Fibroblast of the conjunctiva (primary cell): ENCODE results near the gene ERVW-1.
"Not testable (repeated sequence)": the region's sequence is repeated elsewhere in the genome, so short reads cannot be mapped to it uniquely, and the experiment has no call there.

Experiments
- DNase-seq: peaks from one replicate; pipeline ENCODE4 v3.0.0-alpha.2; 2010; ENCODE audit warnings: low read depth

The ERVW-1 gene

GRCh38 chr7:92468589-92468988 is 9.2 kb downstream of the ERVW-1 start:
- DNase-seq = not testable (repeated sequence)

DNA sequence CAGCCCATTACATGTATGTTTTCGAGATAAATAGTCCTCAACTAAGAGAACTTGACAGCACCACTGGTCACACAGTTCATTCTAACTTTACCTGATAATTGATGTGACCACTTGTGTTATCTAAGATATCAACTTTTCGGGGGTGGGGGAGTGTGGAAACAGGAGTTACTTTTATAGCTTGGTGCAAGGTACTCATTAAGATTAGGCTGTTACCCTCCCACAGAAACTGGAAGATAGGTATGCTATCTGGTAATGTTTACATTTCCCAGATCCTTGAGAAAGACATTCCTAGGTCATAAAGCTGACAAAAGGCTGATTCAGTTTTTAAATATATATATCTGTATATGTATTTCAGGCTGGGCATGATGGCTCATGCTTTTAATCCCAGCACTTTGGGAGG is 11.1 kb downstream of the ERVW-1 start:
- DNase-seq = no peak

GRCh38 chr7:92464515-92464914 is 13.2 kb downstream of the ERVW-1 start:
- no peak for DNase-seq

DNA sequence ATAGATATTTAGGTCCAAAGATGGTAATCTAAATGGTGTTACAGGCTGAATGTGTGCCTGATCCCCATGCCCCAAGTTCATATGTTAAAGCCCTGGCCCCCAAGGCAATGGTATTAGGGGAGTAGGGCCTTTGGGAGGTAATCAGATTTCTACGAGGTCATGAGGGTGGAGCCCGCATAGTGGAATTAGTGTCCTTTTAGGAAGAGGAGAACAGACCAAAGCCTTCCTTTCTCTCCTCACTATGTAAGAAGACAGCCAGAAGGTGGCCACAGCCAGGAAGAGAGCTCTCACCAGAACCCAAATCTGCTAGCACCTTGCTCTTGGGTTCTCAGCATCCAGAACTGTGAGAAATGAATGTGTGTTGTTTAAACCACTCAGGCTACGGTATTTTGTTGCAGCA is 15.2 kb downstream of the ERVW-1 start:
- DNase-seq = no peak

DNA sequence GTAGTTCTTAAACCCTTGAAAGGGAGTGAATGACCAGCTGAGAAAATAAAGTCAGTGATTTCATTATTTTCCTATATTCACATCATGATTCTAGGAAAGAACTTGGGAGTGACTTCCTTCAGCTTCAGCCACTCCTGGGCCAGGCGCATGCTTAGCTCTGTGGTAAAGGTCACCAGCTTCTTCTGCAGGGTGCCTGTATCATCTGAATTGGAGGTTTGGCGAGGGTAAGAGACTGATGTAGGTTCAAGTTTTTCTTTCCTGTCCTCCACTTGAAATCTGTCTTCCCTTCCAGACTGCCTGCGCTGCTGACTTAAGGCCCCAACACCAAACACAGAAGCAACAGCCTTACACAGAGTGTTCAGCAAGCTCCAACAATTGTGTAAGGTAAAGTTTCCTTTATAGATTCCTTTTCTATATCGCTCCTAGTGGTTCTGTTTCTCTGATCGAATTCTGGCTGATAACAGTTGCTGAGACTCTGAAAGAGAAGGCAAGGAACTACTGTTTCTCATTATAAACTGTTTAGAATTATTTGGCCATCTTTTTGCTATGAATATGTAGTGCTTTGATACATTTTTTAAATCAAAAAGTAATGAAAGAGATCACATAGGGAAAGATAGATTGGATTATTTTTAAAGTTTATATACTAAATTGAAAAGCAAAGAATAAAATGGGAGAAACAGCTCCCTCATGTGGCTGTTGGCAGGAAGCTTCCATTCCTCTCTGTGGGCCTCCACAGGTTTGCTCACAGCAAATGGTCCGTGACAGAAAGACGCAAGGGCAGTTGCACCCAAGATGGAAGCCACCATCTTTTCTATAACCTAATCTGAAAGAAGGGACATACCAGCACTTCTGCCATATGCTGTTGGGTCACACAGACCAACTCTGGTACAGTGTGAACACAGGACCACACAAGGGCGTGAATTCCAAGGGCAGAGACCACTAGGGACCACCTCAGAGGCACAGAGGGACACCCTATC is 16.4 kb downstream of the ERVW-1 start:
- peak; percentile 43 for DNase-seq

GRCh38 chr7:92460510-92460909 is 17.2 kb downstream of the ERVW-1 start:
- DNase-seq = no peak

GRCh38 chr7:92460109-92460508 is 17.6 kb downstream of the ERVW-1 start:
- no peak for DNase-seq

- no peak for DNase-seq
Measured at GRCh38 chr7:92456236-92456635, 21.5 kb downstream of the ERVW-1 start.

GRCh38 chr7:92451645-92452044 is 26.1 kb downstream of the ERVW-1 start:
- no peak for DNase-seq

- DNase-seq = peak; percentile 41
Measured at GRCh38 chr7:92448205-92448747, 29.5 kb downstream of the ERVW-1 start.

DNA sequence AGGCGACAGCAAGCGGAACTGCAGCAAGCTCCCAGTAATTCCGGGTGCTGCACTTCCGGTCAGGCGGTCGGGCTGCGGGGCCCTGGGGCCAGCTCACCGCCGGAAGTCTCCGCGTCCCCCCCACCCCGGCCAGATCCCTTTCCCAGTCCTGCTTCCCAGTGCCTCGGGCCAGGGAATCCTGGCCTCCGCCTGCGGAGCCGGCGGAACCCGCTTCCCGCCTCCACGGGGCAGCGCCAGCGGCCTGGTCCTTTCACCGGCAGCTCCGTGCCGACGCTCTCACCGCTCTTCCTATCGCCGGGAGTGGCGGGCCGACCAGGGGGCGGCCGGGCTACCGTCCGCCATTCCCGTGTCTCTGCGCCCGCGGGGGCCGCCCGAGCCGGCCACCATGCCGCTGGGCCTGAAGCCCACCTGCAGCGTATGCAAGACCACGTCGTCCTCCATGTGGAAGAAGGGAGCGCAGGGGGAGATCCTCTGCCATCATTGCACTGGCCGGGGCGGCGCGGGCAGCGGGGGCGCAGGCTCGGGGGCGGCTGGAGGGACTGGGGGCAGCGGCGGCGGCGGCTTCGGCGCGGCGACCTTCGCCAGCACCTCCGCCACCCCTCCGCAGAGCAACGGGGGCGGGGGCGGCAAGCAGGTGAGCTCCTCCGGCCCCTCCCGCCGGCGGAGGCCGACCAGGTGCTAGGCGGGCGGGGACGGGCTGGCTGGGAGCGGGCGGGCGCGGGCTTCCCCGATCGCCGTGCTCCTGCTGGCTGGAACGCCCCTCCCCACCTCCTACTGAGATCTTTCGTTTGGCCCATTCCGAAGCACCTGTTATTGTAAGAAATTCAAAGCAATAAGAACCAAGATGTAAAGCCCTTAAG is 30.2 kb downstream of the ERVW-1 start, which contains the start of gene GATAD1:
Gene GATAD1, plus strand, starts transcription at position 138 of the 860 bp plus-strand sequence. Its CDS starts 248 bp downstream, at position 386.
- peak; percentile 80 for DNase-seq

DNA sequence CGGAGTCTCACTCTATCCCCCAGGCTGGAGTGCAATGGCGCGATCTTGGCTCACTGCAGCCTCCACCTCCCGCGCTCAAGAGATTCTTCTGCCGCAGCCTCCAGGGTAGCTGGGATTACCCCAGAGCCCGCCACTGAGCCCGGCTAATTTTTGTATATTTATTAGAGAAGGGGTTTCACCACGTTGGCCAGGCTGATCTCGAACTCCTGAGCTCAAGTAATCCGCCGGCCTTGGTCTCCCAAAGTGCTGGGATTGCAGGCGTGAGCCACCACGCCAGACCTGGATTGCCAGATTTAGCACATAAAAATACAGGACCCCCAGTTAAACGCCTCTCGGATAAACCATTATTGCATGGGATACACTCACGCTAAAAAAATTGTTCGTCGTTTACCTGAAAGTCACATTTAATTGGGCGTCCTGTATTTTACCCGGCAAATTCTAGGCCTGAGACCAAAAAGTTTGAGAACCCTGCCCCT is 30.8 kb downstream of the ERVW-1 start:
- DNase-seq = no peak

DNA sequence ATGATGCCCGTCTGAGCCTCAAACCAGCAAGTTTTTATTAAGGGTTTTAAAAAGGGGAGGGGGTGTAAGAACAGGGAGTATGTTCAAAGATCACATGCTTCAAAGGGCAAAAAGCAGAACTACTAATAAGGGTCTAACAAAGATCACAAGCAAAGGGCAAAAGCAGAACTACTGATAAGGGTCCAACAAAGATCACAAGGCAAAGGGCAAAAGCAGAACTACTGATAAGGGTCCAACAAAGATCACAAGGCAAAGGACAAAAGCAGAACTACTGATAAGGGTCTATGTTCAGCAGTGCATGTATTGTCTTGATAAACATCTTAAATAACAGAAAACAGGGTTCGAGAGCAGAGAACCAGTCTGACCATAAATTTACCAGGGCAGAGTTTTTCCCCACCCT is 35.0 kb downstream of the ERVW-1 start:
- DNase-seq = not testable (repeated sequence)

GRCh38 chr7:92437956-92438491 is 39.7 kb downstream of the ERVW-1 start:
- no peak for DNase-seq

GRCh38 chr7:92436612-92437445 is 40.9 kb downstream of the ERVW-1 start:
- DNase-seq = no peak

GRCh38 chr7:92435542-92435941 is 42.2 kb downstream of the ERVW-1 start:
- DNase-seq = no peak

DNA sequence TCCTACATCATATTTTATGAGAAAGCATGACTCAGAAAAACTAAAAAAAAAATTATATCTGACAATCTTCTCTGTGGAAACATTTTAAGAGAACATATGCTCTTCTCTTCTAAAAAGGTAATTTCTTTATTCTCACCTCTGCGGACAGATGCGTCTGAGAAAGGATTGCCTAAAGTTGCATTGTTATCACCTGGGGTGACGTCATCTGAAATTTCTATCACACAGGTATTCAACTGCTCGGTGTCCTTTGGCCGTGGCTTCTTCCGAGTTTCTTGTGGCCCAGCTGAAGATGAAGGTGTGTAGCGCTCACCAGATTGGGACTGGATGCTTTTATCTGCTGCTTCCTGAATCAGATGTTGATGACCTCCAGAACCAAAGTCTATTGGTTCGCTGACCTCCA is 44.7 kb downstream of the ERVW-1 start:
- DNase-seq = no peak

GRCh38 chr7:92432299-92432946 is 45.3 kb downstream of the ERVW-1 start:
- no peak for DNase-seq

DNA sequence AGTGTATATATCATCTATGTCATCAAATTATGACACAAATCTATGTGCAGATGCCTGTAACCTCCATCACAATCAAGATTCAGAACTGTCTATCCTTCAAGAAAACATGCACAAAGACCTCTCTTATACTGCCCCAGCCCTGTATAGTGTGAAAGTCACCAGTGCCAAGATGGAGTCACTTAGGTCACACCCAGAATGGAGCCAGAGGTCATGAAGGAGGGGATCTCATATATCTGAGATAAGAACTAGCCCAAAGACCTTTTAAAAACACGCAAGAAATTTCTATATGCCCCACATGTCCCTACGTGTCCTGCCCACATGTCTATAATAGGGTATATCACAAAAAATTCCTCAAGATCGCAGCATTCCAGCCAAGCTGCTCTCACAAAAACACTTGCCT is 50.6 kb downstream of the ERVW-1 start:
- DNase-seq = no peak

GRCh38 chr7:92425311-92425947 is 52.3 kb downstream of the ERVW-1 start:
- DNase-seq = no peak
